Neural cell (in vitro differentiated cells): Measurements from ENCODE around the gene SUMO3.

Experiments
- CTCF ChIP-seq: fragments of 450-650 bp; IDR thresholded peaks from 2 replicates; pipeline ENCODE4 v1.5.1; 2014; ENCODE audit warnings: antibody characterized with exemption, mild to moderate bottlenecking, moderate library complexity; ENCODE audit not compliant: poor library complexity, severe bottlenecking
- EP300 ChIP-seq: fragments of 450-650 bp; conservative IDR thresholded peaks from 2 replicates; pipeline ENCODE4 v1.6.1; 2014; ENCODE audit warnings: antibody characterized with exemption, mild to moderate bottlenecking, moderate library complexity; ENCODE audit not compliant: poor library complexity, severe bottlenecking
- EZH2 ChIP-seq: fragments of 200-600, 300-800 bp; shearing (Covaris generic), sonication (generic); IDR thresholded peaks from 2 replicates; pipeline ENCODE4 v1.6.1; 2014; ENCODE audit warnings: antibody characterized with exemption, low read length, borderline replicate concordance, mild to moderate bottlenecking; ENCODE audit not compliant: insufficient read depth, poor library complexity, severe bottlenecking
- MXI1 ChIP-seq: fragments of 450-650 bp; conservative IDR thresholded peaks from 2 replicates; pipeline ENCODE4 v1.6.1; 2014; ENCODE audit warnings: antibody characterized with exemption, mild to moderate bottlenecking; ENCODE audit not compliant: poor library complexity, severe bottlenecking
- POLR2AphosphoS5 ChIP-seq: IDR thresholded peaks from 2 replicates; pipeline ENCODE4 v1.6.1; 2012
- RAD21 ChIP-seq: fragments of 450-650 bp; conservative IDR thresholded peaks from 2 replicates; pipeline ENCODE4 v1.6.1; 2014; ENCODE audit warnings: antibody characterized with exemption, mild to moderate bottlenecking, moderate library complexity
- SMC3 ChIP-seq: fragments of 450-650 bp; conservative IDR thresholded peaks from 2 replicates; pipeline ENCODE4 v1.6.1; 2014; ENCODE audit warnings: antibody characterized with exemption, mild to moderate bottlenecking, moderate library complexity; ENCODE audit not compliant: poor library complexity
- TF ChIP-seq, protein P1 (sequence below): IDR thresholded peaks from 2 replicates; pipeline ENCODE4 v1.6.1; 2012; ENCODE audit warnings: borderline replicate concordance

DNA sequence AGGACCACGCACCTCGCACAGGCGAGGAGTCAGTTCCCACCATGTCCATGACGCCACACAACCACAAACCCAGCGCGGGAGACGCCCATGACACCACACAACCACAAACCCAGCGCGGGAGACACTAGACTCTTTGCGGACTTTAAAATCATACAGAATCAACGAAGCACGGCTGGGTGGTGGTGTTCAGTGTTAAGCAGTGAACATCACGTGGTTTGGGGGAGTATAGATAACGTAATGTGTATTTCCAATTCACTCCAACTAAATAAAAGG lies 36.5 kb upstream of the SUMO3 start:
- TF ChIP-seq CTCF (no peak), EZH2 (no peak), SMC3 (no peak), EP300 (no peak), MXI1 (no peak), POLR2AphosphoS5 (no peak), RAD21 (no peak)
- TF ChIP-seq, protein P1, sequence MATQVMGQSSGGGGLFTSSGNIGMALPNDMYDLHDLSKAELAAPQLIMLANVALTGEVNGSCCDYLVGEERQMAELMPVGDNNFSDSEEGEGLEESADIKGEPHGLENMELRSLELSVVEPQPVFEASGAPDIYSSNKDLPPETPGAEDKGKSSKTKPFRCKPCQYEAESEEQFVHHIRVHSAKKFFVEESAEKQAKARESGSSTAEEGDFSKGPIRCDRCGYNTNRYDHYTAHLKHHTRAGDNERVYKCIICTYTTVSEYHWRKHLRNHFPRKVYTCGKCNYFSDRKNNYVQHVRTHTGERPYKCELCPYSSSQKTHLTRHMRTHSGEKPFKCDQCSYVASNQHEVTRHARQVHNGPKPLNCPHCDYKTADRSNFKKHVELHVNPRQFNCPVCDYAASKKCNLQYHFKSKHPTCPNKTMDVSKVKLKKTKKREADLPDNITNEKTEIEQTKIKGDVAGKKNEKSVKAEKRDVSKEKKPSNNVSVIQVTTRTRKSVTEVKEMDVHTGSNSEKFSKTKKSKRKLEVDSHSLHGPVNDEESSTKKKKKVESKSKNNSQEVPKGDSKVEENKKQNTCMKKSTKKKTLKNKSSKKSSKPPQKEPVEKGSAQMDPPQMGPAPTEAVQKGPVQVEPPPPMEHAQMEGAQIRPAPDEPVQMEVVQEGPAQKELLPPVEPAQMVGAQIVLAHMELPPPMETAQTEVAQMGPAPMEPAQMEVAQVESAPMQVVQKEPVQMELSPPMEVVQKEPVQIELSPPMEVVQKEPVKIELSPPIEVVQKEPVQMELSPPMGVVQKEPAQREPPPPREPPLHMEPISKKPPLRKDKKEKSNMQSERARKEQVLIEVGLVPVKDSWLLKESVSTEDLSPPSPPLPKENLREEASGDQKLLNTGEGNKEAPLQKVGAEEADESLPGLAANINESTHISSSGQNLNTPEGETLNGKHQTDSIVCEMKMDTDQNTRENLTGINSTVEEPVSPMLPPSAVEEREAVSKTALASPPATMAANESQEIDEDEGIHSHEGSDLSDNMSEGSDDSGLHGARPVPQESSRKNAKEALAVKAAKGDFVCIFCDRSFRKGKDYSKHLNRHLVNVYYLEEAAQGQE: no peak
